CD4-positive, alpha-beta T cell (primary cell): ENCODE measurements around the gene JAKMIP2. TPM values are rescaled to one million over a fixed set of nuclear protein-coding genes. Genes with fewer than 3 reads are reported as not detected.
"Not testable (repeated sequence)": the region's sequence is repeated elsewhere in the genome, so short reads cannot be mapped to it uniquely, and the experiment has no call there.

Source experiments
- ATAC-seq: fragments of 200-7000 bp; cut with Tn5 transposase; one replicate; pipeline ENCODE4 v1.10.0; 2022; ENCODE audit warnings: mild to moderate bottlenecking; ENCODE audit not compliant: poor library complexity
- CTCF ChIA-PET: fragments of 350-600 bp; sonication (Branson Sonifier 250); formaldehyde crosslinking; loops from one replicate; lab custom pipeline; 2021; ENCODE audit warnings: antibody characterized with exemption, inconsistent platforms; lab: Charles Lee
- POLR2A ChIA-PET: fragments of 350-600 bp; sonication (Branson Sonifier 250); formaldehyde crosslinking; loops from one replicate; lab custom pipeline; 2021; ENCODE audit warnings: antibody characterized with exemption, inconsistent platforms; lab: Charles Lee
- DNase-seq, 14 experiments: peaks; one replicate each; pipeline ENCODE4 v3.0.0-alpha.2; 2013 to 2020; ENCODE audit warnings: mixed read lengths in 2 of 14
- H3K27ac ChIP-seq, 2 donors: one replicate each; pipeline versions ENCODE4 v1.5.1 to v1.7.0; 2013; ENCODE audit warnings: low read length in 2 of 2, low read depth in 1 of 2, mild to moderate bottlenecking in 1 of 2
- H3K27me3 ChIP-seq, 2 experiments: 1 replicate in 1 of 2; 2 replicates in 1 of 2; pipeline versions ENCODE4 v1.6.1 to v1.7.0; 2013; ENCODE audit warnings: low read length in 2 of 2, control low read depth in 1 of 2, mild to moderate bottlenecking in 1 of 2, moderate library complexity in 1 of 2; ENCODE audit not compliant: insufficient read depth in 2 of 2, control insufficient read depth in 1 of 2
- H3K36me3 ChIP-seq: one replicate; pipeline ENCODE4 v1.6.1; 2013; ENCODE audit warnings: low read length, control low read depth; ENCODE audit not compliant: insufficient read depth
- H3K4me1 ChIP-seq: one replicate; pipeline ENCODE4 v1.6.1; 2013; ENCODE audit warnings: low read length, control low read depth; ENCODE audit not compliant: insufficient read depth
- H3K4me3 ChIP-seq: one replicate; pipeline ENCODE4 v1.5.1; 2013; ENCODE audit warnings: mild to moderate bottlenecking, low read length, moderate library complexity
- H3K9me3 ChIP-seq, 2 experiments: 1 replicate in 1 of 2; 2 replicates in 1 of 2; pipeline versions ENCODE4 v1.6.1 to v1.7.0; 2013; ENCODE audit warnings: low read length in 2 of 2, mild to moderate bottlenecking in 2 of 2, control low read depth in 1 of 2, moderate library complexity in 1 of 2; ENCODE audit not compliant: control insufficient read depth in 1 of 2, insufficient read depth in 1 of 2
- H3K27ac Mint-ChIP-seq: one replicate; pipeline ENCODE4 v1.8.0; 2020; ENCODE audit warnings: mixed read lengths
- H3K27me3 Mint-ChIP-seq: one replicate; pipeline ENCODE4 v1.8.0; 2021; ENCODE audit warnings: mixed read lengths
- H3K36me3 Mint-ChIP-seq: one replicate; pipeline ENCODE4 v1.8.0; 2021; ENCODE audit warnings: low read depth, mixed read lengths
- H3K4me1 Mint-ChIP-seq: one replicate; pipeline ENCODE4 v1.8.0; 2021; ENCODE audit warnings: low read depth, mixed read lengths
- H3K4me3 Mint-ChIP-seq: one replicate; pipeline ENCODE4 v1.8.0; 2020; ENCODE audit warnings: mild to moderate bottlenecking, mixed read lengths
- H3K9me3 Mint-ChIP-seq: one replicate; pipeline ENCODE4 v1.8.0; 2020; ENCODE audit warnings: mixed read lengths
- intact Hi-C, 2 experiments: fragments of 100-400 bp; cut with DNase I in 1 of 2; cut with micrococcal nuclease in 1 of 2; formaldehyde crosslinking; loops; one replicate each; pipeline versions ENCODE4 v1.15.1 to v1.9.0; 2023 to 2025; cut with DNase I, micrococcal nuclease
- total RNA-seq, 174 experiments: library from RNA in 2 of 174; stranded (reverse) in 2 of 174; gene quantifications; one replicate each; pipeline ENCODE4 v1.2.3 and lab custom pipeline; 2021 to 2026
- TF ChIP-seq, protein P1 (sequence below): fragments of 200-600 bp; IDR thresholded peaks from one replicate; pipeline ENCODE4 v1.8.0; 2022; ENCODE audit warnings: antibody characterized with exemption, mild to moderate bottlenecking

Gene JAKMIP2
- total RNA-seq, 2 experiments from 2014 or later: 0.74 to 1.3 TPM

DNA sequence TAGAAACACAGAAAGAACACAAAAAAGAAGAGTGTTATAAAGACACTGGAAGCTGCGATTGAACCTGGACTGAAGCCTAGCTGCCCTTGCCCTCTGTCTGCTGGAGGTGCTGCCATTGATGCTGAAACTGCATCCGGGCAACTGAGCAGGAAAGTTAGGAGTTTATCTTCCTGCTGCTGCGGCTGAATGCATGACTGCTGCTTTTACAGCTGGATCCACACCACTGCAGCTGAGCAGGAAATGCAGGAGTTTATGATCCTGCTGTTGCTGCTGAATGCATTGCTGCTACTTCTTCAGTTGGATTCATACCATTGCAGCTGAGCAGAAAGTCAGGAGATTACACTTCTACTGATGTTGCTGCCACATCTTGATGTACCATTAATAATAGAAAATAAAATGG is 21.8 kb upstream of the JAKMIP2 start:
- Mint-ChIP-seq H3K4me3 (no peak overlapping the region), H3K36me3 (no peaks in the 10 kb centered on the region), H3K27ac (no peak overlapping the region), H3K4me1 (no peaks in the 10 kb centered on the region), H3K27me3 (no peaks in the 10 kb centered on the region), H3K9me3 (no peaks in the 10 kb centered on the region)
- Histone ChIP-seq H3K27ac (no peak overlapping the region), H3K9me3 (no peaks in the 10 kb centered on the region), H3K4me1 (no peaks in the 10 kb centered on the region), H3K4me3 (no peak overlapping the region), H3K36me3 (no peaks in the 10 kb centered on the region), H3K27me3 (no peaks in the 10 kb centered on the region)
- TF ChIP-seq, protein P1, sequence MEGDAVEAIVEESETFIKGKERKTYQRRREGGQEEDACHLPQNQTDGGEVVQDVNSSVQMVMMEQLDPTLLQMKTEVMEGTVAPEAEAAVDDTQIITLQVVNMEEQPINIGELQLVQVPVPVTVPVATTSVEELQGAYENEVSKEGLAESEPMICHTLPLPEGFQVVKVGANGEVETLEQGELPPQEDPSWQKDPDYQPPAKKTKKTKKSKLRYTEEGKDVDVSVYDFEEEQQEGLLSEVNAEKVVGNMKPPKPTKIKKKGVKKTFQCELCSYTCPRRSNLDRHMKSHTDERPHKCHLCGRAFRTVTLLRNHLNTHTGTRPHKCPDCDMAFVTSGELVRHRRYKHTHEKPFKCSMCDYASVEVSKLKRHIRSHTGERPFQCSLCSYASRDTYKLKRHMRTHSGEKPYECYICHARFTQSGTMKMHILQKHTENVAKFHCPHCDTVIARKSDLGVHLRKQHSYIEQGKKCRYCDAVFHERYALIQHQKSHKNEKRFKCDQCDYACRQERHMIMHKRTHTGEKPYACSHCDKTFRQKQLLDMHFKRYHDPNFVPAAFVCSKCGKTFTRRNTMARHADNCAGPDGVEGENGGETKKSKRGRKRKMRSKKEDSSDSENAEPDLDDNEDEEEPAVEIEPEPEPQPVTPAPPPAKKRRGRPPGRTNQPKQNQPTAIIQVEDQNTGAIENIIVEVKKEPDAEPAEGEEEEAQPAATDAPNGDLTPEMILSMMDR: no peak
- ATAC-seq (no peak), DNase-seq (no peak)
- ChIA-PET POLR2A (no interaction called here), CTCF (no interaction called here)
- intact Hi-C loops: no loop called here

- no peaks in the 10 kb centered on the region for H3K27me3 ChIP-seq
- H3K9me3 ChIP-seq: no peaks in the 10 kb centered on the region
- Mint-ChIP-seq H3K27ac (no peak overlapping the region), H3K9me3 (no peaks in the 10 kb centered on the region), H3K36me3 (no peaks in the 10 kb centered on the region), H3K4me1 (no peaks in the 10 kb centered on the region), H3K27me3 (no peaks in the 10 kb centered on the region), H3K4me3 (no peak overlapping the region)
- no peak overlapping the region for H3K27ac ChIP-seq
- H3K36me3 ChIP-seq: no peaks in the 10 kb centered on the region
- intact Hi-C loops: no loop called here
- DNase-seq (no peak), ATAC-seq (no peak)
- H3K4me3 ChIP-seq: no peak overlapping the region
- CTCF ChIA-PET: no interaction called here
- no peaks in the 10 kb centered on the region for H3K4me1 ChIP-seq
- POLR2A ChIA-PET: no interaction called here
- TF ChIP-seq, protein P1: no peak
Observed at GRCh38 chr5:147803926-147804325, 21.4 kb upstream of the JAKMIP2 start.

- intact Hi-C loops, H3K27me3 Mint-ChIP-seq, H3K4me1 Mint-ChIP-seq, H3K27me3 ChIP-seq, H3K9me3 ChIP-seq, ATAC-seq, H3K27ac ChIP-seq, H3K27ac Mint-ChIP-seq, H3K9me3 Mint-ChIP-seq, POLR2A ChIA-PET, H3K4me1 ChIP-seq, H3K36me3 Mint-ChIP-seq, H3K36me3 ChIP-seq, CTCF ChIA-PET, H3K4me3 Mint-ChIP-seq, H3K4me3 ChIP-seq: not testable (repeated sequence)
- DNase-seq: peak in 2 of 14 experiments; percentile 43 to 58
Observed at GRCh38 chr5:147803161-147803560, 20.6 kb upstream of the JAKMIP2 start.

- Mint-ChIP-seq H3K9me3 (no peaks in the 10 kb centered on the region), H3K36me3 (no peaks in the 10 kb centered on the region), H3K27me3 (no peaks in the 10 kb centered on the region), H3K27ac (no peak overlapping the region), H3K4me1 (no peaks in the 10 kb centered on the region), H3K4me3 (no peak overlapping the region)
- H3K4me1 ChIP-seq: no peaks in the 10 kb centered on the region
- no peak for ATAC-seq
- intact Hi-C loops: no loop called here
- POLR2A ChIA-PET: no interaction called here
- H3K27ac ChIP-seq: no peak overlapping the region
- H3K9me3 ChIP-seq: no peaks in the 10 kb centered on the region
- no peak for DNase-seq
- no peaks in the 10 kb centered on the region for H3K36me3 ChIP-seq
- H3K4me3 ChIP-seq: no peak overlapping the region
- TF ChIP-seq, protein P1: no peak
- H3K27me3 ChIP-seq: no peaks in the 10 kb centered on the region
- CTCF ChIA-PET: no interaction called here
Observed at GRCh38 chr5:147801461-147801860, 18.9 kb upstream of the JAKMIP2 start.
